HepG2 (cell line): ENCODE results near the gene PDZD8. TPM values are rescaled to one million over a fixed set of nuclear protein-coding genes. Genes with fewer than 3 reads are reported as not detected.

Experiments
- ARID2 ChIP-seq: sonication (generic); formaldehyde crosslinking; IDR thresholded peaks from 2 replicates; pipeline ENCODE4 v1.8.1; 2022; ENCODE audit warnings: mild to moderate bottlenecking, missing genetic modification reagents, borderline replicate concordance
- ARNTL ChIP-seq: sonication (generic); formaldehyde crosslinking; IDR thresholded peaks from 2 replicates; pipeline ENCODE4 v1.4.0; 2020; ENCODE audit warnings: mild to moderate bottlenecking, missing genetic modification reagents
- BRF2 ChIP-seq: sonication (generic); formaldehyde crosslinking; IDR thresholded peaks from 2 replicates; pipeline ENCODE4 v1.8.1; 2022; ENCODE audit warnings: mild to moderate bottlenecking, missing genetic modification reagents
- FOXO4 ChIP-seq: sonication (generic); formaldehyde crosslinking; conservative IDR thresholded peaks from 2 replicates; pipeline ENCODE4 v1.8.1; 2023; ENCODE audit warnings: missing genetic modification reagents
- HIC2 ChIP-seq: sonication (generic); formaldehyde crosslinking; IDR thresholded peaks from 2 replicates; pipeline ENCODE4 v1.9.0; 2022; ENCODE audit warnings: low read depth, missing genetic modification reagents
- HNRNPK ChIP-seq: fragments of 200-400 bp; formaldehyde crosslinking; IDR thresholded peaks from 2 replicates; pipeline ENCODE4 v1.6.1; 2018; ENCODE audit warnings: low read length, low read depth, moderate library complexity, mild to moderate bottlenecking; ENCODE audit not compliant: poor library complexity, severe bottlenecking
- ISX ChIP-seq: sonication (generic); formaldehyde crosslinking; conservative IDR thresholded peaks from 2 replicates; pipeline ENCODE4 v1.5.0; 2020; ENCODE audit warnings: missing genetic modification reagents
- KDM1A ChIP-seq: IDR thresholded peaks from 2 replicates; pipeline ENCODE4 v1.6.1; 2016; ENCODE audit warnings: missing compliant biosample characterization
- NKX3-1 ChIP-seq: sonication (generic); formaldehyde crosslinking; IDR thresholded peaks from 2 replicates; pipeline ENCODE4 v1.5.0; 2020; ENCODE audit warnings: missing genetic modification reagents
- ONECUT2 ChIP-seq: sonication (generic); formaldehyde crosslinking; IDR thresholded peaks from 2 replicates; pipeline ENCODE4 v1.4.0; 2020; ENCODE audit warnings: missing genetic modification reagents
- PAXIP1 ChIP-seq: sonication (generic); formaldehyde crosslinking; conservative IDR thresholded peaks from 2 replicates; pipeline ENCODE4 v1.4.0; 2020; ENCODE audit warnings: mild to moderate bottlenecking, missing genetic modification reagents, moderate library complexity
- SALL1 ChIP-seq: sonication (generic); formaldehyde crosslinking; IDR thresholded peaks from 2 replicates; pipeline ENCODE4 v1.8.0; 2022; ENCODE audit warnings: mild to moderate bottlenecking, missing genetic modification reagents
- TFAP4 ChIP-seq: sonication (generic); IDR thresholded peaks from 2 replicates; pipeline ENCODE4 v1.6.1; 2016; ENCODE audit warnings: low read depth, borderline replicate concordance
- TGIF2 ChIP-seq: IDR thresholded peaks from 2 replicates; pipeline ENCODE4 v1.6.1; 2016; ENCODE audit warnings: control low read depth, missing compliant biosample characterization
- TP53 ChIP-seq: sonication (generic); formaldehyde crosslinking; conservative IDR thresholded peaks from 2 replicates; pipeline ENCODE4 v1.4.0; 2020; ENCODE audit warnings: missing genetic modification reagents
- ZFYVE20 ChIP-seq: sonication (generic); formaldehyde crosslinking; IDR thresholded peaks from 2 replicates; pipeline ENCODE4 v1.8.0; 2023; ENCODE audit warnings: low read depth, mild to moderate bottlenecking, moderate library complexity, missing genetic modification reagents, borderline replicate concordance
- ZNF235 ChIP-seq: sonication (generic); formaldehyde crosslinking; IDR thresholded peaks from 2 replicates; pipeline ENCODE4 v1.8.1; 2023; ENCODE audit warnings: mild to moderate bottlenecking, missing genetic modification reagents, borderline replicate concordance
- ZNF296 ChIP-seq: sonication (generic); formaldehyde crosslinking; conservative IDR thresholded peaks from 2 replicates; pipeline ENCODE4 v1.5.0; 2020; ENCODE audit warnings: mild to moderate bottlenecking, missing genetic modification reagents
- ZNF432 ChIP-seq: sonication (generic); formaldehyde crosslinking; IDR thresholded peaks from 2 replicates; pipeline ENCODE4 v1.5.0; 2020; ENCODE audit warnings: missing genetic modification reagents, mild to moderate bottlenecking, borderline replicate concordance
- ZNF468 ChIP-seq: sonication (generic); formaldehyde crosslinking; IDR thresholded peaks from 2 replicates; pipeline ENCODE4 v1.8.0; 2022; ENCODE audit warnings: mild to moderate bottlenecking, moderate library complexity, missing genetic modification reagents
- ZNF639 ChIP-seq: conservative IDR thresholded peaks from 2 replicates; pipeline ENCODE4 v1.6.1; 2018; ENCODE audit warnings: missing genetic modification reagents
- polyA plus RNA-seq, 8 experiments: library from polyadenylated mRNA; depleted of rRNA in 3 of 8; stranded (reverse) in 7 of 8; unstranded in 1 of 8; fragments of >200 nt; fragmentation: Illumina TruSeq in 4 of 8; extraction: Trizol in 4 of 8; gene quantifications; 2 replicates each; pipeline versions ENCODE4 v1.2.1 to v1.2.3, GENCODE V29; 2011 to 2016; ENCODE audit warnings: low read depth in 4 of 8, missing spikeins in 1 of 8, mixed read lengths in 1 of 8; ENCODE audit not compliant: insufficient read depth in 1 of 8
- total RNA-seq, 5 experiments: library from RNA; depleted of rRNA; stranded (reverse); fragments of >200 nt; fragmentation: Illumina TruSeq; extraction: Trizol; gene quantifications; 2 replicates each; pipeline ENCODE4 v1.2.3, GENCODE V29; 2016; ENCODE audit warnings: low read depth in 1 of 5

PDZD8 gene
- total and polyA plus RNA-seq, 2 of the 13 experiments (the other 11 are each of a cell fraction or from before 2014, with no cell fraction given), result 11.2 to 32.0 TPM

- TF ChIP-seq ZNF296 (CRISPR knock-in tag) (no peak), HNRNPK (no peak), ARID2 (no peak), ISX (CRISPR knock-in tag) (no peak), HIC2 (CRISPR knock-in tag) (no peak), TP53 (CRISPR knock-in tag) (no peak), KDM1A (CRISPR knock-in tag) (no peak), ARNTL (no peak), FOXO4 (CRISPR knock-in tag) (no peak), ZNF639 (CRISPR knock-in tag) (no peak), ONECUT2 (CRISPR knock-in tag) (peak; percentile 76), BRF2 (CRISPR knock-in tag) (no peak), ZNF235 (no peak), PAXIP1 (CRISPR knock-in tag) (peak; percentile 56; the same call in 1 of the 2 replicates), SALL1 (CRISPR knock-in tag) (peak; percentile 56), TFAP4 (0 out of 2 replicates have a peak, but pooled peaks have one; percentile 19), TGIF2 (no peak), ZNF432 (no peak), NKX3-1 (no peak), ZFYVE20 (CRISPR knock-in tag) (no peak), ZNF468 (CRISPR knock-in tag) (no peak)
These were observed 7.5 kb downstream of the PDZD8 start (continued) for GRCh38 chr10:117367718-117368117.
